GM19463 (cell line): Measurements from ENCODE around the gene RBSN.

Experiments used
- ATAC-seq: cut with Tn5 transposase; IDR thresholded peaks from one replicate; pipeline ENCODE4 v1.9.1; 2021; ENCODE audit warnings: mild to moderate bottlenecking, moderate library complexity; ENCODE audit not compliant: unreplicated experiment

RBSN gene

GRCh38 chr3:15063656-15064286, 35.2 kb downstream of the RBSN start:
- no peak for ATAC-seq

GRCh38 chr3:15063238-15063637, 35.7 kb downstream of the RBSN start:
- ATAC-seq: no peak

- ATAC-seq: no peak
Observed at GRCh38 chr3:15060029-15060428, 38.9 kb downstream of the RBSN start.

DNA sequence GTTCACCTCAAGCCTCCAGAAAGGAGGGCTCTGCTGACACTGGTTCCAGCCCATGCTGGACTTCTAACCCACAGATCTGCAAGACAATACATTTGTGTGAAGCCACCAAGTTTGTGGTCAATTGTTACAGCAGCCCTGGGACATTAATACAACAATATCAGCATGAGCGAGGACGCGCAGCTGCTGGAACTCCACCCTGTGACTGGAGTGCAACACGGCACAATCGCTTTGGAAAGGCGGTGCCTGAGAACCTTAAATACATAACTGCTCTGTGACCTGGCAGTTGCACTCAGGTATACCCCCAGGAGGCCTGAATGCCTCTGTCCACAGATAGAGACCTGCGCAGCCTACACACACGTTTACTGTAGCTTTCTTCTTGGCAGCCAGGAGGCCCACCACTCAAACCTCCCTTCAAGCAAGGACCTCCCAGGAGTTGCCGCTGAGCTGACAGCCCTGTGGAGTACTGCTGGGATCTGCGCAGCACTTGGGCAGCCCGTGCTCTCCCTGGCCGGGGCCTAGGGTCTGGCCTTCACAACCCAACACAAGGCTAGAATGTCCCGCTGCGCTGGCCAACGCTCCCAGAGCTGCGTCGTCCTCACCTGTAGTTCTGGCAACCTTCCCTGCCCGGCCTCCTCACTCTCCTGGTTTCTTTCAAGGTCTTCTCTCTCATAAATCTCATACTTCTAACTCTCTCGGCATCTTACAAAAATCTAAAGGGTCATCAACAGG, 42.1 kb downstream of the RBSN start:
- ATAC-seq: no peak

DNA sequence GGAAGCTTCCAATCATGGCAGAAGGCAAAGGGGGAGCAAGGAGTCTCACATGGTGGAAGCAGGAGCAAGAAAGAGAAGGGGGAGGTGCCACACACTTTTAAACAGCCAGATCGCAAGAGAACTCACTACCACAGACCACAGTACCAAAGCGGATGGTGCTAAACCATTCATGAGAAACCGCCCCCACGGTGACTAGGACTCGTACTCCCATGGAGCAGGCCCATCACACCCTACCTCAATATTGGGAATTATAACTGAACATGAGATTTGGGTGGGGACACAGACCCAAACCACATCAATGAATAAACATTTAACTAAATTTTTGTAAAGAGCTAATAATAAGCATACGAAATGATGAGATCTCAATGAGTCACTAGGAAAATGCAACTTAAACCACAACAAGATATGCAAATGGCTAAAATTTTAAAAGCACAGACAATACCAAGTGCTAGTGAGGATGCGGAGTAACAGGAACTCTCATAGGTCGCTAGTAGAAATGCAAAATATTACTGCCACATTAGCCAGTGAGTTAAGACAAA, 43.9 kb downstream of the RBSN start:
- no peak for ATAC-seq

GRCh38 chr3:15053541-15053940, 45.4 kb downstream of the RBSN start:
- ATAC-seq: no peak

DNA sequence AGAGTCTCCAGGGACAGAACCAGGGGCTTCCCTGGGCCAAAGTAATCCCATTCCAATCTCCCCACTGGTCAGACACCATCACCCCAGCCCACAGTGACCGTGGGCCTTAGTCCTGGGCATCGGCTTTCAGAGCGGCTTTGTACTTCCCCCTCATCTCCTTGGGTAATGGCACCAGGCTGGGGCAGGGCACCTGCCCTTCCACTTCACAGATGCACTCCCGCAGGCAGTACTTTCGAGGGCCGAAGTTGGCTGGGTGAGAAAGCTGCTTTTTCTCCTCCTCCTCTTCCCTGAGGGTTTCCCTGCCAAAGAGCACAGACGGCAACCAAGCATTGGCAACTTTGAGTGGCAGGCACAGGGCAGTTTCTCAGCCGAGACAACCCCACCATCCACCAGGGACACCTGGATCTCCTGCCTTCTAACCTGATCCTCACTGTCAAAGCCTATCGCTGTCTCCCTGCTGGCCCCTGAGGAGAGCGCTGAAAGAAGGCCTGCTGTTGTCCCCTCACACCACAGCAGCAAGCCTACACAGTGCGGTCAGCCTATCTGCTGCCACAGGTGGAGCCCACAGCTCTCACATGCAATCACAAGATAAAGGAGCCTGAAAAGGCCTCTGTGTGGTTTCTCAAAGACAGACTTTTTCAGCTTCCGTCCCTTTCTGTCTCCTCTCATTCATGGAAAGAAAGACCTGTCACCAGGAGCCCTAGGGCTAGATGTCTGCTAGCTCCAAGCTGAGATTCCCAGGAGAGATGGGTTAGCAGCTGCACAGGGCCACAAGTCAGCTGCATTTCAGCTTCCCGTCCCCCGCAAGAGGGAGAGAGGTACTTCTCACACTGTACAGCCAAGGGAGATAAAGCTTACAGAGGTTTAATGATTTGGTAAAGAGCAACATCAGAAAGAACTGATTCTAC, 46.4 kb downstream of the RBSN start:
- no peak for ATAC-seq

GRCh38 chr3:15051531-15051930, 47.4 kb downstream of the RBSN start:
- ATAC-seq: peak; percentile 45

- ATAC-seq: peak; percentile 87
Observed at GRCh38 chr3:15050405-15051092, 48.4 kb downstream of the RBSN start.

DNA sequence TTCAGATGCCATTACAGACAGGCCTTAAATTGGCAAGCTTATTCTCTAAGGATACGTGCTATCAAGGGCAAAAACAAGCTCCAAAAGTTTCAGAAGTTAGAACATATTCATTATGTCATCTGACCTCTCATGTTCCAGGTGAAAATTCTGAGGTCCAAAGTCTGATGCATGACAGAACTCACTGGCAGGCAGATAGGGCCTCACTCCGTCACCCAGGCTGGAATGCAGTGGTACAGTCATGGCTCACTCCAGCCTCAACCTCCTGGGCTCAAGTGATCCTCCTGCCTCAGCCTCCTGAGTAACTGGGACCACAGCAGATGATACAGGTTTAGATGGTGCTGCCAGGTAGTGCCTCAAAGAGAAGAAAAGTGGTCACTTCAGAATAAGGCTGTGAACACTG, 49.4 kb downstream of the RBSN start:
- ATAC-seq: no peak

DNA sequence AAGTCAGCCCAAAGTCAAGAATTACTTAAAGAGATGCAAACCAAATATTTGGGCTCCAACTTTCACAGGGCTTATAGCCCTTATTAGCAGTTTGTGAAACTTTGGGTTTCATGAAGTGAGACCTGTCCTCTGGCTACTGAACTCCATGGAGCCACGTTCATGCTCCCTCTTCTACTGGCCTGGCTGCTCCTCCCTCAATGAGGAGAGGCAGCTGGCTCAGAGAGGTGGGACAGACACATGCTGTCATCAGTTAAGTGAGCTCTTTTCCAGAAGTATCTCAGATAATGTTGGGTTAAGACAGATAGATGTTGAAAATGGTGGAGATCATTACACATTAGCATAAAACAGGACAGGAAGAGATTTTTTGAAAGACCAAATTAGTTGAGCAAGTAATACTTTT, 53.3 kb downstream of the RBSN start:
- no peak for ATAC-seq

GRCh38 chr3:15044326-15044725, 54.6 kb downstream of the RBSN start:
- no peak for ATAC-seq

GRCh38 chr3:15043408-15044171, 55.4 kb downstream of the RBSN start:
- ATAC-seq: no peak

- no peak for ATAC-seq
Observed at GRCh38 chr3:15042936-15043335, 56.0 kb downstream of the RBSN start.

DNA sequence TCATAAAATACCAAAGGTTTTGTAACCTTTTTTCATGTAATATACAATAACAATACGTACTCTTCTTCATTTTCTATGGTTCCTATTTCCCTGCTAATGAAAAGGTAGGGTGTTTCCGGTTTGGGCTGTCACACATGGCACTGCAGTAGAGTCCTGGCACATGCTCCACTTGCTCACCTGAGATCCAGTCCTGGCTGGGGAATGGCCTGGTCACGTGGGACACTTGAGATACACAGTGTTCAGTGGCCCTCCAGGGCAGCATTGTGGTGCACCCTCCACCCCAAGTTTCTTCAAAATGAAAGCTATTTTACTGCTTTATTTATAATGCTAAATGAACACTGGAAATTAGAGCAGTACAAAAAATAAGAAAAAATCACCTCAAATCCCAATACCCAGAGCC, 57.0 kb downstream of the RBSN start:
- no peak for ATAC-seq

GRCh38 chr3:15040844-15041243, 58.1 kb downstream of the RBSN start:
- ATAC-seq: no peak

DNA sequence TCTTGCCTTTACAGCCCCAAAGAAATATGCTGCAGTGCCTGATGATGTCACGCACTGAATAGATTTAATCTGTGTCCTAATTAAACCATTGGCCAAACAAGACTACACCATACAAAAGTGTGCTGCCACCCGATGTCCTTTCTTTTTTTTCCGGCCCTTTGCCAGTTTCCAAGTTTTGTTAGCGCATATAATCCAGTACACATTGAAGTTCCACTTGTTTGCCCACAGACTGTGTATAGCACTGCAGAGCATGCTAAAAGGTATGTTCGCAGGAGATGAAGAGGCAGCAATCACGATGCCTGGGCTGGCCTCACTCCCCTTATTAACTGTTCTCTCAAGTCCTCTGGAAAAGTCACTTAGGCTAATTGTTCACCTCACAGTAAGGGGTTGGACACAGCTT, 60.6 kb downstream of the RBSN start:
- ATAC-seq: no peak

- no peak for ATAC-seq
Observed at GRCh38 chr3:15033103-15033502, 65.8 kb downstream of the RBSN start.

DNA sequence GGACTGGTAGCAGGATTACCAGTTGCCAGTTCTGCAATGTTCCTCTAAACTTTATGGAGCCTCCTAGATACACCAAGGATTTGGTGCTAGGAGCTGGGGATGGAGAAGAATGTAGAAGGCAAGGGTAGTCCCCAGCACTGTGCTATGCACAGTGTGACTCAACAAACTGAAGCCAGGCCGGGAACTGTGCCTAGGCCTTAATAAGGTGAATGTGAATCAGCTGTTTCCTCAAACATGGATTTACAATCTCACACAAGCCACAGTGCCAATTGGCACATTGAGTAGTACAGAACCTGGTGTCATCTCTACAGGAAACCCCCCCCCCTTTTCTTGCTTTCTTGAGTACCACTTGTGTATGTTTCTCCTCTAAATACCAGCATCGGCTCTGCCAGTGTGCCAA, 66.3 kb downstream of the RBSN start:
- no peak for ATAC-seq

- no peak for ATAC-seq
Observed at GRCh38 chr3:15029625-15030024, 69.3 kb downstream of the RBSN start.
